GM12801 (cell line): ENCODE measurements around the gene TOMM40L.

Experiments used
- CTCF ChIP-seq: IDR thresholded peaks from one replicate; pipeline ENCODE4 v1.5.1; 2011; ENCODE audit warnings: control low read depth; ENCODE audit not compliant: insufficient read length; ENCODE audit errors: extremely low read depth

Gene TOMM40L

GRCh38 chr1:161185282-161185682 lies 40.6 kb upstream of the TOMM40L start:
- TF ChIP-seq CTCF, result no peak

- no peak for TF ChIP-seq CTCF
Measured at GRCh38 chr1:161185732-161186311, 40.0 kb upstream of the TOMM40L start.

GRCh38 chr1:161187311-161187710 lies 38.5 kb upstream of the TOMM40L start:
- TF ChIP-seq CTCF, result no peak

- TF ChIP-seq CTCF, result no peak
Measured at GRCh38 chr1:161188381-161188780, 37.5 kb upstream of the TOMM40L start.

GRCh38 chr1:161189036-161189435 lies 36.8 kb upstream of the TOMM40L start:
- no peak for TF ChIP-seq CTCF

- TF ChIP-seq CTCF, result no peak
Measured at GRCh38 chr1:161190962-161191521, 34.8 kb upstream of the TOMM40L start.

- no peak for TF ChIP-seq CTCF
Measured at GRCh38 chr1:161191971-161192370, 33.9 kb upstream of the TOMM40L start.
